HepG2 (cell line): ENCODE measurements around the gene PARP14. TPM values are rescaled to one million over a fixed set of nuclear protein-coding genes. Genes with fewer than 3 reads are reported as not detected.

Source experiments
- CEBPB ChIP-seq: IDR thresholded peaks from 2 replicates; pipeline ENCODE4 v1.6.1; 2011; ENCODE audit warnings: low read depth, low read length, improper control_type of control experiment, borderline replicate concordance
- MIER2 ChIP-seq: IDR thresholded peaks from 2 replicates; pipeline ENCODE4 v1.6.1; 2016; ENCODE audit warnings: missing biosample characterization, missing genetic modification reagents
- PHF5A ChIP-seq: IDR thresholded peaks from one replicate; pipeline ENCODE4 v1.6.1; 2018; ENCODE audit warnings: low read depth, missing genetic modification reagents; ENCODE audit not compliant: unreplicated experiment
- SP5 ChIP-seq: IDR thresholded peaks from 2 replicates; pipeline ENCODE4 v1.6.1; 2016; ENCODE audit warnings: low read depth, borderline replicate concordance
- ZNF292 ChIP-seq: sonication (generic); formaldehyde crosslinking; IDR thresholded peaks from 2 replicates; pipeline ENCODE4 v1.8.1; 2022; ENCODE audit warnings: mild to moderate bottlenecking, low read depth, missing genetic modification reagents, borderline replicate concordance
- ZNF441 ChIP-seq: sonication (generic); formaldehyde crosslinking; IDR thresholded peaks from 2 replicates; pipeline ENCODE4 v1.7.0; 2021; ENCODE audit warnings: missing genetic modification reagents, borderline replicate concordance
- ZNF614 ChIP-seq: IDR thresholded peaks from 2 replicates; pipeline ENCODE4 v1.6.1; 2018; ENCODE audit warnings: missing biosample characterization, missing genetic modification reagents, inconsistent platforms, borderline replicate concordance
- polyA plus RNA-seq, 8 experiments: library from polyadenylated mRNA; depleted of rRNA in 3 of 8; stranded (reverse) in 7 of 8; unstranded in 1 of 8; fragments of >200 nt; fragmentation: Illumina TruSeq in 4 of 8; extraction: Trizol in 4 of 8; gene quantifications; 2 replicates each; pipeline versions ENCODE4 v1.2.1 to v1.2.3, GENCODE V29; 2011 to 2016; ENCODE audit warnings: low read depth in 4 of 8, missing spikeins in 1 of 8, mixed read lengths in 1 of 8; ENCODE audit not compliant: insufficient read depth in 1 of 8
- total RNA-seq, 5 experiments: library from RNA; depleted of rRNA; stranded (reverse); fragments of >200 nt; fragmentation: Illumina TruSeq; extraction: Trizol; gene quantifications; 2 replicates each; pipeline ENCODE4 v1.2.3, GENCODE V29; 2016; ENCODE audit warnings: low read depth in 1 of 5
- TF ChIP-seq, protein P1 (sequence below): IDR thresholded peaks from 2 replicates; pipeline ENCODE4 v1.6.1; 2018; ENCODE audit warnings: missing genetic modification reagents, mild to moderate bottlenecking, missing compliant biosample characterization
- TF ChIP-seq, protein P2 (sequence below): IDR thresholded peaks from 2 replicates; pipeline ENCODE4 v1.6.1; 2012; ENCODE audit warnings: low read depth, low read length, improper control_type of control experiment
- TF ChIP-seq, protein P3 (sequence below): sonication (generic); formaldehyde crosslinking; IDR thresholded peaks from 2 replicates; pipeline ENCODE4 v1.4.0; 2020; ENCODE audit warnings: low read depth, mild to moderate bottlenecking, missing genetic modification reagents
- TF ChIP-seq, protein P4 (sequence below), 2 experiments: IDR thresholded peaks; 2 replicates each; pipeline ENCODE4 v1.6.1; 2011 to 2012; ENCODE audit warnings: low read length in 2 of 2, borderline replicate concordance in 1 of 2, low read depth in 1 of 2, mild to moderate bottlenecking in 1 of 2, moderate library complexity in 1 of 2
- TF ChIP-seq, protein P5 (sequence below): IDR thresholded peaks from 2 replicates; pipeline ENCODE4 v1.6.1; 2016; ENCODE audit warnings: low read depth
- TF ChIP-seq, protein P6 (sequence below): IDR thresholded peaks from 2 replicates; pipeline ENCODE4 v1.4.0; 2020; ENCODE audit warnings: mild to moderate bottlenecking, missing genetic modification reagents

Gene PARP14
- total and polyA plus RNA-seq, 2 of the 13 experiments (the other 11 are each of a cell fraction or from before 2014, with no cell fraction given) = 9.0 to 19.1 TPM

DNA sequence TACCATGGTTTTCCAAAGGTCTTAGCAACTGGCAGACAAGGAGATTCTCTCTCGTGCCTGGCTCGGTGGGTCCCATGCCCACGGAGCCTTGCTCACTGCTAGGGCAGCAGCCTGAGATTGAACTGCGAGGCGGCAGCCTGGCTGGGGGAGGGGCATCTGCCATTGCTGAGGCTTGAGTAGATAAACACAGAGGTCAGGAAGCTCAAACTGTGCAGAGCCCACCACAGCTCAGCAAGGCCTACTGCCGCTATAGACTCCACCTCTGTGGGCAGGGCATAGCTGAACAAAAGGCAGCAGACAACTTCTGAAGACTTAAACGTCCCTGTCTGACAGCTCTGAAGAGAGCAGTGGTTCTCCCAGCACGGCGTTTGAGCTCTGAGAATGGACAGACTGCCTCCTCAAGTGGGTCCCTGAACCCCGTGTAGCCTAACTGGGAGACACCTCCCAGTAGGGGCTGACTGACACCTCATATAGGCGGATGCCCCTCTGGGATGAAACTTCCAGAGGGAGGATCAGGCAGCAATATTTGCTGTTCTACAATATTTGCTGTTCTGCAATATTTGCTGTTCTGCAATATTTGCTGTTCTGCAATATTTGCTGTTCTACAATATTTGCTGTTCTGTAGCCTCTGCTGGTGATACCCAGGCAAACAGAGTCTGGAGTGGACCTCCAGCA is 29.3 kb upstream of the PARP14 start (continued):
- TF ChIP-seq, protein P1, sequence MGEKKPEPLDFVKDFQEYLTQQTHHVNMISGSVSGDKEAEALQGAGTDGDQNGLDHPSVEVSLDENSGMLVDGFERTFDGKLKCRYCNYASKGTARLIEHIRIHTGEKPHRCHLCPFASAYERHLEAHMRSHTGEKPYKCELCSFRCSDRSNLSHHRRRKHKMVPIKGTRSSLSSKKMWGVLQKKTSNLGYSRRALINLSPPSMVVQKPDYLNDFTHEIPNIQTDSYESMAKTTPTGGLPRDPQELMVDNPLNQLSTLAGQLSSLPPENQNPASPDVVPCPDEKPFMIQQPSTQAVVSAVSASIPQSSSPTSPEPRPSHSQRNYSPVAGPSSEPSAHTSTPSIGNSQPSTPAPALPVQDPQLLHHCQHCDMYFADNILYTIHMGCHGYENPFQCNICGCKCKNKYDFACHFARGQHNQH = peak; percentile 55
- peak; percentile 79; the same call in 1 of the 2 replicates for TF ChIP-seq ZNF292 (CRISPR knock-in tag)
- TF ChIP-seq, protein P2, sequence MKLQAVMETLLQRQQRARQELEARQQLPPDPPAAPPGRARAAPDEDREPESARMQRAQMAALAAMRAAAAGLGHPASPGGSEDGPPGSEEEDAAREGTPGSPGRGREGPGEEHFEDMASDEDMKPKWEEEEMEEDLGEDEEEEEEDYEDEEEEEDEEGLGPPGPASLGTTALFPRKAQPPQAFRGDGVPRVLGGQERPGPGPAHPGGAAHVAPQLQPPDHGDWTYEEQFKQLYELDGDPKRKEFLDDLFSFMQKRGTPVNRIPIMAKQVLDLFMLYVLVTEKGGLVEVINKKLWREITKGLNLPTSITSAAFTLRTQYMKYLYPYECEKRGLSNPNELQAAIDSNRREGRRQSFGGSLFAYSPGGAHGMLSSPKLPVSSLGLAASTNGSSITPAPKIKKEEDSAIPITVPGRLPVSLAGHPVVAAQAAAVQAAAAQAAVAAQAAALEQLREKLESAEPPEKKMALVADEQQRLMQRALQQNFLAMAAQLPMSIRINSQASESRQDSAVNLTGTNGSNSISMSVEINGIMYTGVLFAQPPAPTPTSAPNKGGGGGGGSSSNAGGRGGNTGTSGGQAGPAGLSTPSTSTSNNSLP = peak; percentile 36; the same call in 1 of the 2 replicates
- TF ChIP-seq ZNF441 (CRISPR knock-in tag) = peak; percentile 50; the same call in 1 of the 2 replicates
- peak; percentile 78; the same call in 1 of the 2 replicates for TF ChIP-seq ZNF614 (CRISPR knock-in tag)
- peak; percentile 94 for TF ChIP-seq PHF5A (CRISPR knock-in tag)
- TF ChIP-seq, protein P3, sequence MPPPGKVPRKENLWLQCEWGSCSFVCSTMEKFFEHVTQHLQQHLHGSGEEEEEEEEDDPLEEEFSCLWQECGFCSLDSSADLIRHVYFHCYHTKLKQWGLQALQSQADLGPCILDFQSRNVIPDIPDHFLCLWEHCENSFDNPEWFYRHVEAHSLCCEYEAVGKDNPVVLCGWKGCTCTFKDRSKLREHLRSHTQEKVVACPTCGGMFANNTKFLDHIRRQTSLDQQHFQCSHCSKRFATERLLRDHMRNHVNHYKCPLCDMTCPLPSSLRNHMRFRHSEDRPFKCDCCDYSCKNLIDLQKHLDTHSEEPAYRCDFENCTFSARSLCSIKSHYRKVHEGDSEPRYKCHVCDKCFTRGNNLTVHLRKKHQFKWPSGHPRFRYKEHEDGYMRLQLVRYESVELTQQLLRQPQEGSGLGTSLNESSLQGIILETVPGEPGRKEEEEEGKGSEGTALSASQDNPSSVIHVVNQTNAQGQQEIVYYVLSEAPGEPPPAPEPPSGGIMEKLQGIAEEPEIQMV (CRISPR knock-in tag) = peak; percentile 62
- TF ChIP-seq SP5 (CRISPR knock-in tag) = peak; percentile 99
- peak; percentile 65 for TF ChIP-seq MIER2 (CRISPR knock-in tag)
- TF ChIP-seq, protein P4, sequence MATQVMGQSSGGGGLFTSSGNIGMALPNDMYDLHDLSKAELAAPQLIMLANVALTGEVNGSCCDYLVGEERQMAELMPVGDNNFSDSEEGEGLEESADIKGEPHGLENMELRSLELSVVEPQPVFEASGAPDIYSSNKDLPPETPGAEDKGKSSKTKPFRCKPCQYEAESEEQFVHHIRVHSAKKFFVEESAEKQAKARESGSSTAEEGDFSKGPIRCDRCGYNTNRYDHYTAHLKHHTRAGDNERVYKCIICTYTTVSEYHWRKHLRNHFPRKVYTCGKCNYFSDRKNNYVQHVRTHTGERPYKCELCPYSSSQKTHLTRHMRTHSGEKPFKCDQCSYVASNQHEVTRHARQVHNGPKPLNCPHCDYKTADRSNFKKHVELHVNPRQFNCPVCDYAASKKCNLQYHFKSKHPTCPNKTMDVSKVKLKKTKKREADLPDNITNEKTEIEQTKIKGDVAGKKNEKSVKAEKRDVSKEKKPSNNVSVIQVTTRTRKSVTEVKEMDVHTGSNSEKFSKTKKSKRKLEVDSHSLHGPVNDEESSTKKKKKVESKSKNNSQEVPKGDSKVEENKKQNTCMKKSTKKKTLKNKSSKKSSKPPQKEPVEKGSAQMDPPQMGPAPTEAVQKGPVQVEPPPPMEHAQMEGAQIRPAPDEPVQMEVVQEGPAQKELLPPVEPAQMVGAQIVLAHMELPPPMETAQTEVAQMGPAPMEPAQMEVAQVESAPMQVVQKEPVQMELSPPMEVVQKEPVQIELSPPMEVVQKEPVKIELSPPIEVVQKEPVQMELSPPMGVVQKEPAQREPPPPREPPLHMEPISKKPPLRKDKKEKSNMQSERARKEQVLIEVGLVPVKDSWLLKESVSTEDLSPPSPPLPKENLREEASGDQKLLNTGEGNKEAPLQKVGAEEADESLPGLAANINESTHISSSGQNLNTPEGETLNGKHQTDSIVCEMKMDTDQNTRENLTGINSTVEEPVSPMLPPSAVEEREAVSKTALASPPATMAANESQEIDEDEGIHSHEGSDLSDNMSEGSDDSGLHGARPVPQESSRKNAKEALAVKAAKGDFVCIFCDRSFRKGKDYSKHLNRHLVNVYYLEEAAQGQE (IDR thresholded peaks at IDR 0.05; ENCODE audit: borderline replicate concordance in 1 of 2, low read depth in 1 of 2, low read length in 2 of 2) = peak in 1 of 2 experiments; percentile 82; a peak in 2 of 4 replicates
- TF ChIP-seq, protein P5, sequence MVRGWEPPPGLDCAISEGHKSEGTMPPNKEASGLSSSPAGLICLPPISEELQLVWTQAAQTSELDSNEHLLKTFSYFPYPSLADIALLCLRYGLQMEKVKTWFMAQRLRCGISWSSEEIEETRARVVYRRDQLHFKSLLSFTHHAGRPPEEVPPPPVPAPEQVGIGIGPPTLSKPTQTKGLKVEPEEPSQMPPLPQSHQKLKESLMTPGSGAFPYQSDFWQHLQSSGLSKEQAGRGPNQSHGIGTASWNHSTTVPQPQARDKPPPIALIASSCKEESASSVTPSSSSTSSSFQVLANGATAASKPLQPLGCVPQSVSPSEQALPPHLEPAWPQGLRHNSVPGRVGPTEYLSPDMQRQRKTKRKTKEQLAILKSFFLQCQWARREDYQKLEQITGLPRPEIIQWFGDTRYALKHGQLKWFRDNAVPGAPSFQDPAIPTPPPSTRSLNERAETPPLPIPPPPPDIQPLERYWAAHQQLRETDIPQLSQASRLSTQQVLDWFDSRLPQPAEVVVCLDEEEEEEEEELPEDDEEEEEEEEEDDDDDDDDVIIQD (CRISPR knock-in tag) = peak; percentile 58; the same call in 1 of the 2 replicates
- TF ChIP-seq, protein P6, sequence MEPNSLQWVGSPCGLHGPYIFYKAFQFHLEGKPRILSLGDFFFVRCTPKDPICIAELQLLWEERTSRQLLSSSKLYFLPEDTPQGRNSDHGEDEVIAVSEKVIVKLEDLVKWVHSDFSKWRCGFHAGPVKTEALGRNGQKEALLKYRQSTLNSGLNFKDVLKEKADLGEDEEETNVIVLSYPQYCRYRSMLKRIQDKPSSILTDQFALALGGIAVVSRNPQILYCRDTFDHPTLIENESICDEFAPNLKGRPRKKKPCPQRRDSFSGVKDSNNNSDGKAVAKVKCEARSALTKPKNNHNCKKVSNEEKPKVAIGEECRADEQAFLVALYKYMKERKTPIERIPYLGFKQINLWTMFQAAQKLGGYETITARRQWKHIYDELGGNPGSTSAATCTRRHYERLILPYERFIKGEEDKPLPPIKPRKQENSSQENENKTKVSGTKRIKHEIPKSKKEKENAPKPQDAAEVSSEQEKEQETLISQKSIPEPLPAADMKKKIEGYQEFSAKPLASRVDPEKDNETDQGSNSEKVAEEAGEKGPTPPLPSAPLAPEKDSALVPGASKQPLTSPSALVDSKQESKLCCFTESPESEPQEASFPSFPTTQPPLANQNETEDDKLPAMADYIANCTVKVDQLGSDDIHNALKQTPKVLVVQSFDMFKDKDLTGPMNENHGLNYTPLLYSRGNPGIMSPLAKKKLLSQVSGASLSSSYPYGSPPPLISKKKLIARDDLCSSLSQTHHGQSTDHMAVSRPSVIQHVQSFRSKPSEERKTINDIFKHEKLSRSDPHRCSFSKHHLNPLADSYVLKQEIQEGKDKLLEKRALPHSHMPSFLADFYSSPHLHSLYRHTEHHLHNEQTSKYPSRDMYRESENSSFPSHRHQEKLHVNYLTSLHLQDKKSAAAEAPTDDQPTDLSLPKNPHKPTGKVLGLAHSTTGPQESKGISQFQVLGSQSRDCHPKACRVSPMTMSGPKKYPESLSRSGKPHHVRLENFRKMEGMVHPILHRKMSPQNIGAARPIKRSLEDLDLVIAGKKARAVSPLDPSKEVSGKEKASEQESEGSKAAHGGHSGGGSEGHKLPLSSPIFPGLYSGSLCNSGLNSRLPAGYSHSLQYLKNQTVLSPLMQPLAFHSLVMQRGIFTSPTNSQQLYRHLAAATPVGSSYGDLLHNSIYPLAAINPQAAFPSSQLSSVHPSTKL = peak; percentile 99
- peak; percentile 94 for TF ChIP-seq CEBPB
